ENCODE measurements around the gene LTO1.

The LTO1 gene

DNA sequence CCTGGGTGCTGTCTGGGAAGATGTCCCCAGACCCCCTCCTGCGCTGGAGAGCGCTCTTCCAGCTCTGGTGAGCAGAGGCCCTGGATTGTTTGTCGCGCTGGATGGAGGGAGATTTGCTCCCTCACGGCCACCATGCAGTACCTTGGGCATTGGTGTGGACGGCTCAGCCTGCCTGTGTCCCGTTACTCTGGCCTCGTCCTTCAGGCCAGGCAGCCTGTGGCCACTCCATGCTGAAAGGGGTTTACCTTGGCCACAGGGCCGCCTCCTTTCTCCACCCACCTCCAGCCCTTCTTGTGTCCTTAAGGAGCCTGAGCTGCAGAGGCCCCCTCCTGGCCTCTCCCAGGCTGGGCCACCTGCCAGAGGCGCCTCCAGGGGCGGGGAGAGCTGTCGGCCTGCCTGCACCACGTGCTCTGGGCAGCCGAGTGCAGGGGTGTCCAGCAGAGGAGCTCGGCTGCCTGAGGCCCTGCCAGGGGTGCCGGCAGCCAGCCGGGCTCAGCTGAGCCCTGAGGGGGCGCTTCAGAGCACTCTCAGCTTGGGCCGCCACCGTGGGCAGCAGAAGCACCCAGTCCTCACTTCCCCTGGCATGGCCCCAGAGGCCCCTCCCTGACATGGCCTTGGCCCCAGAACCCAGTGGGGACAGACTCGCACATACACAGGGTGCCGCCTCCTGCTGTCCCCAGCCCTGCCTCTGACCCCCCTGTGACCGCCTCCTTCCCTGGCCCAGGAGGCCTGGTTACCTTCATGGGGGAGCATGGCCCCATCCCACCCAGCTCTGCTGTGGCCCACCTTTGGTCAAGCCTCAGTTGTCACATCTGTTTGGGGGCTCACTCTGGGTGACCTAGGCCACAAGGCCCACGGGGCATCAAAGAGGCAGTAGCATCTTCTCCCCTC is 30.8 kb downstream of the LTO1 start:
- no peak for DNase-seq

DNA sequence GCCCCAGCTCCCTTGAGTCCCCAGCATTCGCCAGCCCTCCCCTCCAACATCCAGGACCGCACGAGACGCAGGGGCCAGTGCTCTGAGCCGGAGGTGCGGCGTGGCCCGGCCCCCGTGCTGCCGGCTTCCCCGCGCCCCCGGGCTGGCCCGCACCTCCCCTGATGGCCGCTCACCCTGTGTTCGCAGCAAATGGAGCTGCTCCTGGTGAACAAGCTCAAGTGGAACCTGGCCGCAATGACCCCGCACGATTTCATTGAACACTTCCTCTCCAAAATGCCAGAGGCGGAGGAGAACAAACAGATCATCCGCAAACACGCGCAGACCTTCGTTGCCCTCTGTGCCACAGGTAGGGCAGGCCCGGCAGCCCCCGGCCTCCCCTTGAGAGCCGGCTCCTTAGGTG is 31.5 kb downstream of the LTO1 start:
- DNase-seq: no peak

- DNase-seq: peak; percentile 62
Observed at GRCh38 chr11:69642913-69643632, 32.1 kb downstream of the LTO1 start.

DNA sequence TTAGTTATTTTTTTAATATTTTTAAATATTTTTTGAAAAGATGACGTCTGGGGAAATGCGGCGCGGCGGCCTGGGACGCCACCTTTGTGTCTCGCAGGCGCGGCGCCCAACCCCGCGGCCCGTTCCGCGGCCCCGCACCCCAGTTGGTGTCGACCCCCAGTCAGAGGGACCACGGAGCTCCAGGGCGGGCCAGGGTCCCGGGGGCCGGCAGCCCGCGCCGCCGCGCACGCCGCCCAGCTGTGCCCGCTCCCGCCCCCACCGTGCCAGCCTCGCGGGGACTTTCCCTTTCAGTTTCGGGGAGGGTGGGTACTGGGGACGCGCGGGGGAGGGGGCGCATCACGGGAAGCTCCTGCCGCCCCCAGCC is 32.6 kb downstream of the LTO1 start:
- no peak for DNase-seq

DNA sequence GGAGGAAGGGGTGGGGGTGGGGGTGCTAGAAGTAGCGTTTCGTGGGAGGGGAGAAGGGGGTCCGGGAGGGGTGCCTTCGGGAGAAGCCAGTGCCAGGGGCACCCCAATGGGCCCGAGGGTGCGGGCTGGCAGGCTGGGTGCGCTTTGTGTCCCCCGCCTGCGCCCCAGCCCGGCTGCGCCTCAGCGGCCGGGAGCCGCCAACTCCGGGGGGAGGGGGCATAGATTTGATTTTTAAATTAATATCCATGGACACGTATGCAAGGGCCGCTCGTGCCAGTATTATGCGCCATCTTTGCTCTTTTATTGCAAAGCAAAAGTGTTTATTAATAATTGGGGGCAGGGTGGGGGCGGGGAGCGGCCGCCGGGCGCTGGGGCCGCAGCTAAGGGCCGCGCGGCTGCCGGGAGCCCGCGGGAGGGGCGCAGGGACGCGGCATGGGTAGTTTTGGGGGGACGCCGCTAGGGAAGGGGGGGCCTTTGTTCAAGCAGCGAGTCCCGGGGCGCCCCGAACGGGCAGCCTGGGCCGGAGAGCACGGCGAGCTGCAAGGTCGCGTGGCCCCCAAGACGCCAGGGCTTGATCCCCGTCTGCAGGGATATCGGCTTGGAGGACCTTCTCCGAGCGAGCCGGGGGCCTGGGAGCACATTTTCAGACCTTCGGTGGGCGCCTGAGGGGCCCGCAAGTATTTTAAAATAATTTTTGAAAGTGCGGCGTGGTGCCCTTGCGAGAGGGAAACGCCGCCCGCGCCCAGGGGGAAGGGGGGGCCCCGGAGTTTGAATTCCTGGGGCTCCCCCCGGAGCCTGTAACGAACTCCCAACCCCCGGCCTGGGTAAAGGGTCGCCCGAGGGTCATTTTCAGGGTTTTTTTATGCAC is 33.2 kb downstream of the LTO1 start:
- no peak for DNase-seq

- DNase-seq: no peak
Observed at GRCh38 chr11:69640995-69641581, 34.1 kb downstream of the LTO1 start, which contains the start of gene CCND1. Gene CCND1 (plus strand): TSS chr11:69641156. CDS start chr11:69641314, 158 bp downstream.

- DNase-seq: no peak
Observed at GRCh38 chr11:69640260-69640994, 34.7 kb downstream of the LTO1 start.

GRCh38 chr11:69639831-69640230 is 35.3 kb downstream of the LTO1 start:
- no peak for DNase-seq

DNA sequence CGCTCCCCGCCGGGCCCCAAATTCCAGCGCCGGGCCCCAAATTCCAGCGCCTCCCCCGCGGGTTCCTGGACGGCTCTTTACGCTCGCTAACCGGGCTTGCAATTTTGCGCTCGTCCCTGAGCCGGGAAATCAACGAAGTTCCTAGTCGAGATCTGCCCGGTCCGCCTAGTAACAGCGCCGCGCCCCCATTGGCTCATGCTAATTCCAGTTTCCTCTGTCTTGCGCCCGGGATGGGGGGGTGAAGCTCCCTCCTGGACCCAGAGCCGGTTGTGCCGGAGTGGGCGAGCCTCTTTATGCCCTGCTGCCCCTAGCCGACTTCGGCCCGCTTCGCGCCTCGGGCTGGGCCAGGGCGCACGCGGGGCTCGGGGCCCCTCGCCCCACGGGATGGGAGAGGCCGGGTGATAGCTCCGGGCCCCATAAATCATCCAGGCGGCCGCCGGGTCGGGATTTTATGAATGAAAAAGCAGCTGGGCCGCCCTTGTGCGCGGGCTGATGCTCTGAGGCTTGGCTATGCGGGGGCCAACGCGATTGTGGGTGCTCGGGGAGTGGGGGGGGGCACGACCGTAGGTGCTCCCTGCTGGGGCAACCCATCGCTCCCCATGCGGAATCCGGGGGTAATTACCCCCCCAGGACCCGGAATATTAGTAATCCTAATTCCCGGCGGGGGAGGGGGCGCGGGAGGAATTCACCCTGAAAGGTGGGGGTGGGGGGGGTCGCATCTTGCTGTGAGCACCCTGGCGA is 36.0 kb downstream of the LTO1 start:
- DNase-seq: no peak

DNA sequence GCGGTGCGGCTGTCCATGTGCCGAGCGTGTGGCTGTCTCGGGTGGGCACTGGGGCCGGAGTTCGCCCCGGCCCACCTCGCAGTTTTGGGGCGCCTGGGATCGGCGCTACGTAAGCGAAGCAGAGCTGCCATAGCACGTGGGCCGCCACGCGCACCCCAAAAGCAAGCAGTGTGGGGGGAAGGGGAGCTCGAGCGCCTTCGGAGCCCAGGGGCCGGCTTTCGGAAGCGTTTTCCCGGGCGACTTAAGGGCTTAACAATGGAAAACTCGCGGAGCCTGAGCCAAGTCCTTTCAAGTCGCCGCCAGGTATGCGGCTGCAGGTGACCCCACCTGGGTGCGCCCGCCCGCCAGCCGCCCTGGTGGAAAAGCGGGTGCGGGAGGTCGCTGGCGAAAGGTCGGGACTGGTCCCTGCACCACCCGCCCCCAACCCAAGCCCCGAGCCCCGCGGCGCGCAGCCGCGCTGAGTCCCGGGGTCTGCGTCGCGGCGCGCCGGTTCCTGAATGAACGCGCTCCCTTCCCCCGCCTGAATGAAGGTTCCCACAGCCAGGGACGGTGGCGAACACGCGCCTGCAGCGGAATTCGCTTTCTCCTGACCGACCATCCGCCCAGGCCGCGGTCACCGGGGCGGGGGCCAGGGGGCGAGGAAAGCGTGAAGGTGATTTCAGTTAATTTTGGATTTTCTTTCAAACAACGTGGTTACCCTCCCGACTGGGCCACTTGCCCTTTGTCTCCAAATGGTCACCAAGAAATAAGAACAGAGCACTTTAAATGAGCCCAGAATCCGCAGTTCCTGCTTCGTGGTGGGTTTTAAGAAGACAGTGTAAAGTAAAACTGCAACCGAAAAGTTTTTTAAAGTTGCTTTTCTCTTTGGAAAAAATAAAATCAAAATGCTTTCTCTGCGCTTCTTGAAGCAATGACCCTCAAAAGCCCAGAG is 36.9 kb downstream of the LTO1 start:
- DNase-seq: no peak

DNA sequence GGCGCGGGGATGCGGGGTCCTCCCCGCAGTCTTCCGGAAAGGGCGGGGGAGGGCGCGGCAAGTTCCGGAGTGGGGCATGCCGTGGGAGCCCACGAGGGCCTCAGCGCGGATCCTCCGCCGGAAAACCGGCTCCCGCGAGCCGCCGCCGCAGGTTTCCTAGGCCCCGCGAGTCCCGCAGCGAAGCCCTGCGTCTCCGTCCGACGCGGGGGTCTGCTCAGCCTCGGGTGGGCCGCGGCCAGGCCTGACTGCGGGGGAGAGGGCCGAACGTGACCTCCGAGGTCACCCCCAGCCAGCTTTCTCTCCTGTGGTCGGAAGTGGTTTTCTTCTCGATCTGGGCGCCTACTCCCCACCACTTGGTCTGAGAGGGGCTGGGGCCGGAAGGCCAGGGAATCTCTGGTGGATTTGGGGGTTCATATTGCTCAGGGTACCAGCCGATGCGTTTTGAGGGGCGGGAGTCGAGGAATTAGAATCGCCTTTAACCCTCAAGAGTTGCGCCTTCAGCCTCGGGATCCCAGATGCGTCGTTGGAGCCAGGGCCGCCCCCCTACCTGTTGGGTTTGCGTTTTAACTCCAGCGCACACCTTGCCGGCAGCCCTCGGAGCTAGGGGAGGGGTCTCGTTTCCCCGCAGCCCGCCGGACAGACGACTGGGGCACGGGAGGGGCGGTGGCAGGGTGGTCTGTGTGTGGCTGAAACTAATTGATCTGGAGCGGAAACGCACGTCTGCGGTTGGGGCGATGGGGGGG is 37.8 kb downstream of the LTO1 start:
- no peak for DNase-seq

- no peak for DNase-seq
Observed at GRCh38 chr11:69636512-69637197, 38.5 kb downstream of the LTO1 start.

GRCh38 chr11:69635804-69636511 is 39.2 kb downstream of the LTO1 start:
- DNase-seq: no peak

DNA sequence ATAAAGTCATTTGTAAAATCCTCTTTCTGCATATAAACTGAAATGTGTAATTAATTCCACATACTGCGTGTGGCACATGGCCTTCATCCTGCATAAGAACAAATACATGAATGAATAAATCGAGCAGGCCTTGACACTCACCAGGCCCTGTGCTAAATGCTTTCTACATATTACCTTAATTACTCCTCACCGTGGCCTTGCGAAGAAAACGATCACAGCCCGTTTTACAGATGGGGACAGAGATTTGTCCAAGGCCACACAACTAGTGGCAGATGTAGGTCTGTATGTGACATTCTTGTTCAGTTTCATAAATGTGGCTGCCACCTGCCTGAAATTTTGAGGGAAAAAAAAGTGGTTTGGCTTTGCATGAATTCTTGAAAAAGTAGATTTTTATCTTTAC is 40.0 kb downstream of the LTO1 start:
- no peak for DNase-seq

GRCh38 chr11:69634590-69634989 is 40.6 kb downstream of the LTO1 start:
- no peak for DNase-seq

DNA sequence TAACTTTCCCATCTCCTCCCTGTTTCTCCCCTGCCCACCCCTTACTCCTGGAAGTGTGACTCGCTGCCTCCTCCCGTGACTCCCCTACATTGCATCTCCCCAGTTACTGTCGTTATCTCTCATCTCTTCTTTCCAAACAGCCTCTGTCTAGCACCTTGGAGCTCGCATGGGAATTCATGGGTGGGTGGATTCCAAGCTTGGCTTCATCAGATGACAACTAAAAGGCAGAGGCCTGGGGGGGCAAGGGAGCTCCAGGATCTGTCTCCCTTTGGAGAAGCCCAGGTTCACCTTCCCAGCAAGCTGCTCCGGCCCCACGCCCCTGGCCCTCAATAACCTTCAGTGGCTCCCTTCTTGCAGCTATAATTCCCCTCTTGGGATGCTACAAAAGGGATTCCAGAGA is 41.1 kb downstream of the LTO1 start:
- DNase-seq: no peak

DNA sequence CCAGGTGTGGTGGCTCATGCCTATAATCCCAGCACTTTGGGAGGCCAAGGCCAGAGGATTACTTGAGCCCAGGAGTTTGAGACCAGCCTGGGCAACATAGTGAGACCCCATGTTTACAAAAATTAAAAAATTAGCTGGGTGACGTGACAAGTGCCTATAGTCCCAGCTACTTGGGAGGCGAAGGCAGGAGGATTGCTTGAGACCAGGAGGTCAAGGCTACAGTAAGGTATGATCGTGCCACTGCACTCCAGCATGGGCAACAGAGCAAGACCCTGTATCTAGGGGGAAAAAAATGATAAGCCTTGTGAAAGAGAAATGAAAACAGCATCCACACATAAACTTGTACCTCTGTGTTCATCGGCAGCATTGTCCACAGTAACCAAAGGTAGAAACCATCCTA is 42.3 kb downstream of the LTO1 start:
- no peak for DNase-seq

DNA sequence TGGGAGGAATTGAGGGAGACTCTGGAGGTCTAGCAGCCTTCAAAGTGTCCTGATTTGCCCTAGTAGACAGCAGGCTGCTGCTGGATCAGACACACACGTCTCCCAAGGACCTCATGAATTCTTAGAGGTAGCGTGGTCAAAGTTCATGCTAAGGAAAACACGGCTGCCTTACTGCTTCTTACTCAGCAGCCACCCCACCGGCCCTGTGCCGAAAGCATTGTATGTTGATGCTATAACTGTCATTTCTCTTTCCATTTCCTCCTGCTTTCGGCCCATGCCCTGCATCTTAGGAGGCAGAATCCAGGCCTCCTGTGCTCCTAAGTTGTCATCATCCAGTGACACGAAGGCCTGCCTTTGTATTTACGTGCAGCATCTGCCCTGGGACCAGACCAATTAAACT is 44.7 kb downstream of the LTO1 start:
- no peak for DNase-seq
